K562 (cell line): Measurements from ENCODE around the gene ZNF668. TPM values are rescaled to one million over a fixed set of nuclear protein-coding genes. Genes with fewer than 3 reads are reported as not detected.

Experiments
- BRD9 ChIP-seq: fragments of 450-650 bp; IDR thresholded peaks from 2 replicates; pipeline ENCODE4 v1.6.1; 2018; ENCODE audit warnings: low read depth; ENCODE audit not compliant: partially characterized antibody
- CBFB ChIP-seq: sonication (generic); formaldehyde crosslinking; IDR thresholded peaks from 2 replicates; pipeline ENCODE4 v1.4.0; 2020; ENCODE audit warnings: mild to moderate bottlenecking, missing genetic modification reagents
- CREM ChIP-seq: IDR thresholded peaks from 2 replicates; pipeline ENCODE4 v1.6.1; 2014; ENCODE audit warnings: antibody characterized with exemption, low read depth
- ELF1 ChIP-seq: fragments of 200-800 bp; sonication (Bioruptor generic); IDR thresholded peaks from 2 replicates; pipeline ENCODE4 v1.6.1; 2016; ENCODE audit warnings: missing genetic modification characterization, missing compliant biosample characterization
- EP400 ChIP-seq: fragments of 450-650 bp; IDR thresholded peaks from 2 replicates; pipeline ENCODE4 v1.6.1; 2017; ENCODE audit warnings: antibody characterized with exemption, mild to moderate bottlenecking, moderate library complexity
- HDAC1 ChIP-seq, 2 experiments: fragments of 450-650 bp; IDR thresholded peaks; 2 replicates each; pipeline ENCODE4 v1.6.1; 2016 to 2017; ENCODE audit warnings: inconsistent platforms in 1 of 2, mild to moderate bottlenecking in 1 of 2, moderate library complexity in 1 of 2
- JUND ChIP-seq, 2 experiments: IDR thresholded peaks; 2 replicates in 1 of 2; 3 replicates in 1 of 2; pipeline ENCODE4 v1.6.1; 2011; ENCODE audit warnings: borderline replicate concordance in 2 of 2, low read depth in 2 of 2, low read length in 2 of 2, improper control_type of control experiment in 1 of 2, missing biosample characterization in 1 of 2, missing genetic modification characterization in 1 of 2, missing genetic modification reagents in 1 of 2
- MCM5 ChIP-seq: fragments of 450-650 bp; IDR thresholded peaks from 2 replicates; pipeline ENCODE4 v1.6.1; 2016; ENCODE audit warnings: low read depth
- NBN ChIP-seq: fragments of 450-650 bp; IDR thresholded peaks from 2 replicates; pipeline ENCODE4 v1.6.1; 2016; ENCODE audit warnings: low read depth, mild to moderate bottlenecking
- NRF1 ChIP-seq, 2 experiments: fragments of 450-650 bp; IDR thresholded peaks in 1 of 2; conservative IDR thresholded peaks in 1 of 2; 2 replicates each; pipeline ENCODE4 v1.6.1; 2014; ENCODE audit warnings: mild to moderate bottlenecking in 2 of 2
- POLR2A ChIP-seq: fragments of 450-650 bp; conservative IDR thresholded peaks from 2 replicates; pipeline ENCODE4 v1.6.1; 2016
- POLR3A ChIP-seq: IDR thresholded peaks from 2 replicates; pipeline ENCODE4 v1.6.1; 2011; ENCODE audit warnings: borderline replicate concordance, mild to moderate bottlenecking, moderate library complexity; ENCODE audit not compliant: insufficient read length, insufficient read depth; ENCODE audit errors: extremely low read depth
- PYGO2 ChIP-seq: fragments of 450-650 bp; IDR thresholded peaks from 2 replicates; pipeline ENCODE4 v1.6.1; 2016; ENCODE audit warnings: mild to moderate bottlenecking, missing genetic modification characterization, moderate library complexity, missing compliant biosample characterization
- RUNX1 ChIP-seq: sonication (generic); IDR thresholded peaks from 2 replicates; pipeline ENCODE4 v1.6.1; 2016; ENCODE audit warnings: antibody characterized with exemption, low read depth
- SOX6 ChIP-seq: fragments of 450-650 bp; IDR thresholded peaks from 2 replicates; pipeline ENCODE4 v1.6.1; 2014; ENCODE audit warnings: mild to moderate bottlenecking
- SRSF3 ChIP-seq: fragments of 200-400 bp; formaldehyde crosslinking; IDR thresholded peaks from 2 replicates; pipeline ENCODE4 v1.6.1; 2016; ENCODE audit warnings: mild to moderate bottlenecking, low read length, moderate library complexity; ENCODE audit not compliant: insufficient read depth
- STAT5B ChIP-seq: fragments of 250-450 bp; sonication (Bioruptor Pico); IDR thresholded peaks from 2 replicates; pipeline ENCODE4 v1.8.0; 2021; ENCODE audit warnings: mild to moderate bottlenecking, inconsistent platforms
- THRB ChIP-seq: fragments of 450-650 bp; formaldehyde crosslinking; conservative IDR thresholded peaks from 2 replicates; pipeline ENCODE4 v1.4.0; 2022; ENCODE audit warnings: mild to moderate bottlenecking, missing genetic modification characterization
- ZBTB12 ChIP-seq: fragments of 250-450 bp; sonication (Bioruptor Pico); IDR thresholded peaks from 2 replicates; pipeline ENCODE4 v1.4.0; 2020
- ZNF57 ChIP-seq: fragments of 450-650 bp; formaldehyde crosslinking; IDR thresholded peaks from 2 replicates; pipeline ENCODE4 v1.4.0; 2020; ENCODE audit warnings: mild to moderate bottlenecking, moderate library complexity
- polyA plus RNA-seq, 8 experiments: library from polyadenylated mRNA; depleted of rRNA in 4 of 8; stranded (reverse) in 5 of 8; unstranded in 3 of 8; fragments of >200 nt; fragmentation: Nextera tagmentation in 2 of 8; fragmentation: Illumina TruSeq in 1 of 8; extraction: Ambion mirVana in 2 of 8; extraction: Trizol in 1 of 8; gene quantifications; 2 replicates each; pipeline versions ENCODE4 v1.2.1 to v1.2.3, GENCODE V29; 2011 to 2014; ENCODE audit warnings: inconsistent platforms in 1 of 8, missing spikeins in 1 of 8
- total RNA-seq, 7 experiments: library from RNA; depleted of rRNA in 6 of 7; stranded (reverse); fragments of >200 nt in 6 of 7; fragmentation: Illumina TruSeq in 2 of 7; extraction: Trizol in 2 of 7; gene quantifications; 2 replicates each; pipeline versions ENCODE4 v1.2.1 to v1.2.3, GENCODE V29; 2011 to 2021; ENCODE audit warnings: low replicate concordance in 1 of 7
- TF ChIP-seq, protein P1 (sequence below): fragments of 150-350 bp; conservative IDR thresholded peaks from 2 replicates; pipeline ENCODE4 v1.6.1; 2014; ENCODE audit warnings: low read length
- TF ChIP-seq, protein P2 (sequence below): fragments of 450-650 bp; IDR thresholded peaks from 2 replicates; pipeline ENCODE4 v1.7.0; 2016; ENCODE audit warnings: borderline replicate concordance

The ZNF668 gene
- total and polyA plus RNA-seq, 9 of the 15 experiments (the other 6 are each of a cell fraction or from before 2014, with no cell fraction given), result 0.04 to 15.3 (median 3.8) TPM; not detected in 1

- TF ChIP-seq EP400 (peak; percentile 87), POLR3A (no peak), ELF1 (tag) (peak; percentile 94), NRF1 (conservative IDR thresholded peaks at IDR 0.05 in 1 of 2, IDR thresholded peaks at IDR 0.05 in 1 of 2) (peak; percentile 93 to 94), THRB (CRISPR knock-in tag) (peak; percentile 10; the same call in 1 of the 2 replicates), SOX6 (peak; percentile 72; the same call in 1 of the 2 replicates), BRD9 (no peak), JUND (IDR thresholded peaks at IDR 0.05; ENCODE audit: borderline replicate concordance, low read depth, low read length) (peak; percentile 68; the same call in 1 of the 2 replicates), JUND (tag; IDR thresholded peaks at IDR 0.05; ENCODE audit: borderline replicate concordance, low read depth, low read length) (no peak; the same call in 2 of the 3 replicates), ZNF57 (CRISPR knock-in tag) (no peak), CBFB (CRISPR knock-in tag) (no peak), PYGO2 (tag) (no peak), HDAC1 (IDR thresholded peaks at IDR 0.05) (peak in 1 of 2 experiments; percentile 90; a peak in 2 of 4 replicates), ZBTB12 (CRISPR knock-in tag) (peak; percentile 87), CREM (peak; percentile 98), RUNX1 (no peak), POLR2A (peak; percentile 97), SRSF3 (no peak), MCM5 (no peak), STAT5B (CRISPR knock-in tag) (no peak), NBN (no peak)
- TF ChIP-seq, protein P1, sequence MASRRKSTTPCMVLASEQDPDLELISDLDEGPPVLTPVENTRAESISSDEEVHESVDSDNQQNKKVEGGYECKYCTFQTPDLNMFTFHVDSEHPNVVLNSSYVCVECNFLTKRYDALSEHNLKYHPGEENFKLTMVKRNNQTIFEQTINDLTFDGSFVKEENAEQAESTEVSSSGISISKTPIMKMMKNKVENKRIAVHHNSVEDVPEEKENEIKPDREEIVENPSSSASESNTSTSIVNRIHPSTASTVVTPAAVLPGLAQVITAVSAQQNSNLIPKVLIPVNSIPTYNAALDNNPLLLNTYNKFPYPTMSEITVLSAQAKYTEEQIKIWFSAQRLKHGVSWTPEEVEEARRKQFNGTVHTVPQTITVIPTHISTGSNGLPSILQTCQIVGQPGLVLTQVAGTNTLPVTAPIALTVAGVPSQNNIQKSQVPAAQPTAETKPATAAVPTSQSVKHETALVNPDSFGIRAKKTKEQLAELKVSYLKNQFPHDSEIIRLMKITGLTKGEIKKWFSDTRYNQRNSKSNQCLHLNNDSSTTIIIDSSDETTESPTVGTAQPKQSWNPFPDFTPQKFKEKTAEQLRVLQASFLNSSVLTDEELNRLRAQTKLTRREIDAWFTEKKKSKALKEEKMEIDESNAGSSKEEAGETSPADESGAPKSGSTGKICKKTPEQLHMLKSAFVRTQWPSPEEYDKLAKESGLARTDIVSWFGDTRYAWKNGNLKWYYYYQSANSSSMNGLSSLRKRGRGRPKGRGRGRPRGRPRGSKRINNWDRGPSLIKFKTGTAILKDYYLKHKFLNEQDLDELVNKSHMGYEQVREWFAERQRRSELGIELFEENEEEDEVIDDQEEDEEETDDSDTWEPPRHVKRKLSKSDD, result no peak
- TF ChIP-seq, protein P2, sequence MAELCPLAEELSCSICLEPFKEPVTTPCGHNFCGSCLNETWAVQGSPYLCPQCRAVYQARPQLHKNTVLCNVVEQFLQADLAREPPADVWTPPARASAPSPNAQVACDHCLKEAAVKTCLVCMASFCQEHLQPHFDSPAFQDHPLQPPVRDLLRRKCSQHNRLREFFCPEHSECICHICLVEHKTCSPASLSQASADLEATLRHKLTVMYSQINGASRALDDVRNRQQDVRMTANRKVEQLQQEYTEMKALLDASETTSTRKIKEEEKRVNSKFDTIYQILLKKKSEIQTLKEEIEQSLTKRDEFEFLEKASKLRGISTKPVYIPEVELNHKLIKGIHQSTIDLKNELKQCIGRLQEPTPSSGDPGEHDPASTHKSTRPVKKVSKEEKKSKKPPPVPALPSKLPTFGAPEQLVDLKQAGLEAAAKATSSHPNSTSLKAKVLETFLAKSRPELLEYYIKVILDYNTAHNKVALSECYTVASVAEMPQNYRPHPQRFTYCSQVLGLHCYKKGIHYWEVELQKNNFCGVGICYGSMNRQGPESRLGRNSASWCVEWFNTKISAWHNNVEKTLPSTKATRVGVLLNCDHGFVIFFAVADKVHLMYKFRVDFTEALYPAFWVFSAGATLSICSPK, result no peak
These were observed at the start of gene ZNF668, which contains the start of gene ZNF646 (continued) for GRCh38 chr16:31073970-31074813.
